HEK293 (cell line): ENCODE measurements around the gene GDPGP1.

Source experiments
- CTCF ChIA-PET: fragments of 350-600 bp; formaldehyde crosslinking; extraction: SDS; loops from one replicate; lab custom pipeline; 2021; ENCODE audit warnings: antibody characterized with exemption; lab: Yijun Ruan, JAX
- POLR2A ChIA-PET: fragments of 300-600 bp; formaldehyde crosslinking; extraction: SDS; loops from one replicate; lab custom pipeline; 2020; ENCODE audit warnings: antibody characterized with exemption, inconsistent platforms; lab: Yijun Ruan, JAX
- H3K27ac ChIP-seq: fragments of 200-500 bp; sonication (Bioruptor generic); 2 replicates; pipeline ENCODE4 v1.5.1; 2014; ENCODE audit warnings: low read depth, low read length, control low read depth, inconsistent platforms; ENCODE audit errors: extremely low read depth
- H3K36me3 ChIP-seq, 2 experiments: fragments of 200-500 bp in 1 of 2; sonication (Bioruptor generic) in 1 of 2; 1 replicate in 1 of 2; 2 replicates in 1 of 2; pipeline ENCODE4 v1.5.1; 2014 to 2017; ENCODE audit warnings: inconsistent platforms in 2 of 2, low read length in 2 of 2; ENCODE audit not compliant: control insufficient read depth in 2 of 2, insufficient read depth in 1 of 2
- H3K4me1 ChIP-seq: fragments of 200-500 bp; sonication (Bioruptor generic); 2 replicates; pipeline ENCODE4 v1.5.1; 2014; ENCODE audit warnings: mild to moderate bottlenecking, low read length, inconsistent platforms; ENCODE audit not compliant: control insufficient read depth, insufficient read depth
- H3K4me3 ChIP-seq: 2 replicates; pipeline ENCODE4 v1.5.1; 2011; ENCODE audit warnings: low read depth, mild to moderate bottlenecking, control low read depth, low read length, moderate library complexity
- H3K9me3 ChIP-seq: fragments of 200-500 bp; sonication (Bioruptor generic); 2 replicates; pipeline ENCODE4 v1.5.1; 2014; ENCODE audit warnings: low read depth, low read length, inconsistent platforms; ENCODE audit not compliant: control insufficient read depth, insufficient read depth
- GLIS1 ChIP-seq: fragments of 450-650 bp; formaldehyde crosslinking; IDR thresholded peaks from 2 replicates; pipeline ENCODE4 v1.5.1; 2016; ENCODE audit warnings: missing biosample characterization, missing genetic modification characterization
- GLIS2 ChIP-seq: fragments of 450-650 bp; formaldehyde crosslinking; IDR thresholded peaks from 2 replicates; pipeline ENCODE4 v1.5.1; 2016; ENCODE audit warnings: missing biosample characterization, missing genetic modification characterization
- HOXD13 ChIP-seq: sonication (generic); formaldehyde crosslinking; IDR thresholded peaks from 2 replicates; pipeline ENCODE4 v1.8.0; 2022; ENCODE audit warnings: missing genetic modification reagents, borderline replicate concordance
- KLF1 ChIP-seq: fragments of 450-650 bp; formaldehyde crosslinking; IDR thresholded peaks from 2 replicates; pipeline ENCODE4 v1.5.1; 2016; ENCODE audit warnings: missing biosample characterization, missing genetic modification characterization
- MYNN ChIP-seq: fragments of 450-650 bp; formaldehyde crosslinking; IDR thresholded peaks from 2 replicates; pipeline ENCODE4 v1.5.1; 2016; ENCODE audit warnings: missing biosample characterization, missing genetic modification characterization, borderline replicate concordance
- PRDM1 ChIP-seq: fragments of 450-650 bp; formaldehyde crosslinking; IDR thresholded peaks from 2 replicates; pipeline ENCODE4; 2016; ENCODE audit warnings: missing biosample characterization, missing genetic modification characterization
- REPIN1 ChIP-seq: fragments of 450-650 bp; formaldehyde crosslinking; IDR thresholded peaks from 2 replicates; pipeline ENCODE4 v1.5.1; 2017; ENCODE audit warnings: missing biosample characterization, missing genetic modification characterization, low read depth
- SALL2 ChIP-seq: fragments of 450-650 bp; formaldehyde crosslinking; IDR thresholded peaks from 2 replicates; pipeline ENCODE4 v1.5.0; 2017; ENCODE audit warnings: missing biosample characterization, mild to moderate bottlenecking, missing genetic modification characterization, borderline replicate concordance
- SP2 ChIP-seq: fragments of 450-650 bp; formaldehyde crosslinking; IDR thresholded peaks from 2 replicates; pipeline ENCODE4 v1.5.1; 2016; ENCODE audit warnings: missing biosample characterization, missing genetic modification characterization
- SP3 ChIP-seq: fragments of 450-650 bp; formaldehyde crosslinking; IDR thresholded peaks from 2 replicates; pipeline ENCODE4 v1.5.1; 2016; ENCODE audit warnings: missing biosample characterization, missing genetic modification characterization
- YY2 ChIP-seq: fragments of 450-650 bp; formaldehyde crosslinking; IDR thresholded peaks from 2 replicates; pipeline ENCODE4 v1.5.1; 2016; ENCODE audit warnings: missing biosample characterization, missing genetic modification characterization
- ZBTB20 ChIP-seq: fragments of 450-650 bp; formaldehyde crosslinking; IDR thresholded peaks from 2 replicates; pipeline ENCODE4 v1.5.1; 2016; ENCODE audit warnings: missing biosample characterization, missing genetic modification characterization
- ZFP3 ChIP-seq: fragments of 450-650 bp; formaldehyde crosslinking; IDR thresholded peaks from 2 replicates; pipeline ENCODE4 v1.5.1; 2016; ENCODE audit warnings: low read depth, missing biosample characterization, missing genetic modification characterization
- ZNF132 ChIP-seq: fragments of 450-650 bp; formaldehyde crosslinking; IDR thresholded peaks from 2 replicates; pipeline ENCODE4 v1.5.1; 2017; ENCODE audit warnings: missing biosample characterization, missing genetic modification characterization, borderline replicate concordance
- ZNF501 ChIP-seq: fragments of 450-650 bp; formaldehyde crosslinking; IDR thresholded peaks from 2 replicates; pipeline ENCODE4 v1.5.1; 2016; ENCODE audit warnings: missing biosample characterization, missing genetic modification characterization
- ZNF510 ChIP-seq: fragments of 450-650 bp; formaldehyde crosslinking; IDR thresholded peaks from 2 replicates; pipeline ENCODE4 v1.5.1; 2018; ENCODE audit warnings: mild to moderate bottlenecking, missing genetic modification characterization, missing biosample characterization; ENCODE audit not compliant: insufficient replicate concordance
- ZNF558 ChIP-seq: fragments of 450-650 bp; formaldehyde crosslinking; IDR thresholded peaks from 2 replicates; pipeline ENCODE4 v1.5.1; 2016; ENCODE audit warnings: missing biosample characterization, missing genetic modification characterization
- ZNF610 ChIP-seq: fragments of 450-650 bp; formaldehyde crosslinking; IDR thresholded peaks from 2 replicates; pipeline ENCODE4 v1.5.1; 2016; ENCODE audit warnings: missing biosample characterization, missing genetic modification characterization, borderline replicate concordance
- ZNF624 ChIP-seq: fragments of 450-650 bp; formaldehyde crosslinking; IDR thresholded peaks from 2 replicates; pipeline ENCODE4 v1.5.1; 2017; ENCODE audit warnings: missing biosample characterization, missing genetic modification characterization
- ZNF670 ChIP-seq: fragments of 450-650 bp; formaldehyde crosslinking; IDR thresholded peaks from 2 replicates; pipeline ENCODE4 v1.5.1; 2016; ENCODE audit warnings: missing biosample characterization, missing genetic modification characterization, low read depth
- ZNF707 ChIP-seq: fragments of 450-650 bp; formaldehyde crosslinking; IDR thresholded peaks from 2 replicates; pipeline ENCODE4 v1.5.1; 2016; ENCODE audit warnings: missing biosample characterization, missing genetic modification characterization
- TF ChIP-seq, protein P1 (sequence below): fragments of 450-650 bp; formaldehyde crosslinking; IDR thresholded peaks from 2 replicates; pipeline ENCODE4 v1.5.1; 2016; ENCODE audit warnings: missing biosample characterization, missing genetic modification characterization
- TF ChIP-seq, protein P2 (sequence below): fragments of 450-650 bp; formaldehyde crosslinking; IDR thresholded peaks from 2 replicates; pipeline ENCODE4 v1.5.1; 2016; ENCODE audit warnings: missing biosample characterization, missing genetic modification characterization
- TF ChIP-seq, protein P3 (sequence below): fragments of 450-650 bp; formaldehyde crosslinking; IDR thresholded peaks from 2 replicates; pipeline ENCODE4 v1.5.1; 2016; ENCODE audit warnings: missing biosample characterization, missing genetic modification characterization
- TF ChIP-seq, protein P4 (sequence below): fragments of 450-650 bp; IDR thresholded peaks from 2 replicates; pipeline ENCODE4 v1.5.1; 2018; ENCODE audit warnings: missing biosample characterization, mild to moderate bottlenecking, missing genetic modification characterization

GDPGP1 gene

DNA sequence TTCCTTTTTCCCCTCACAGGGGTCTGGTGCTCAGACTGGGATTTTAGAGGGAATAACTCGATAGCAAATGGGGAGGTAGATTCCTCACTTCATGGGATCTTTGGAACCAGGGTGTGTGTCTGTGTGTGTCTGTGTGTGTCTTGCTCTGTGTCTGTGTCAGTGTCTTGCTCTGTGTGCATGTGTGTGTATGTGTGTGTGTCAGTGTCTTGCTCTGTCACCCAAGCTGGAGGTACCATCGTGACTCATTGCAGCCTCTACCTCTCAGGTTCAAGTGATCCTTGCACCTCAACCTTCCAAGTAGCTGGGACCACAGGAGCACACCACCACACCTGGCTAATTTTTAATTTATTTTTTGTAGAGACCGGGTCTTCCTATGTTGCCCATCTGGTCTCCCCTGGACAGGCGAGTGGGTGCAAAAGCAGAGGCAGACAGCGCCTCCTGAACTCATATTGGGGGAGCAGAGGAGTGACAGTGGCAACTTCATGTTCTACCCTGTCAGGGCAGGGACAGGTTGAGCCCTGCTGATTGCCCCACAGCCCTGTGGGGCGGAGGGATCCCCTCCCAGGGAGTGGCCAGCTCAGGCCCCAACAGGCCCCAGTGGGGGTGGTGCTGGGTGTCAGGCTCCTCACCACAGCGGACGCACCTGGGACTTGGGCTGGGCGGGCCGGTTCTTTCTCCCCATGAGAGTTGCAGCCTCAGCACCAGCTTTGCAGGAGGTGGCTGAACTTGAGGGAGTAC lies 43.2 kb upstream of the GDPGP1 start:
- H3K36me3 ChIP-seq, result no peaks in the 10 kb centered on the region; a peak in 1 of 3 replicates
- H3K27ac ChIP-seq, result no peak overlapping the region
- TF ChIP-seq, protein P1, sequence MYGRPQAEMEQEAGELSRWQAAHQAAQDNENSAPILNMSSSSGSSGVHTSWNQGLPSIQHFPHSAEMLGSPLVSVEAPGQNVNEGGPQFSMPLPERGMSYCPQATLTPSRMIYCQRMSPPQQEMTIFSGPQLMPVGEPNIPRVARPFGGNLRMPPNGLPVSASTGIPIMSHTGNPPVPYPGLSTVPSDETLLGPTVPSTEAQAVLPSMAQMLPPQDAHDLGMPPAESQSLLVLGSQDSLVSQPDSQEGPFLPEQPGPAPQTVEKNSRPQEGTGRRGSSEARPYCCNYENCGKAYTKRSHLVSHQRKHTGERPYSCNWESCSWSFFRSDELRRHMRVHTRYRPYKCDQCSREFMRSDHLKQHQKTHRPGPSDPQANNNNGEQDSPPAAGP (tag by site-specific recombination), result 0 out of 2 replicates have a peak, but pooled peaks have one; percentile 20
- TF ChIP-seq GLIS1 (tag by site-specific recombination) (peak; percentile 96), PRDM1 (tag by site-specific recombination) (no peak), KLF1 (peak; percentile 94), SP3 (no peak), SP2 (tag by site-specific recombination) (0 out of 2 replicates have a peak, but pooled peaks have one; percentile 4), HOXD13 (CRISPR knock-in tag) (no peak), GLIS2 (tag by site-specific recombination) (peak; percentile 55), ZNF670 (no peak)
- TF ChIP-seq, protein P2, sequence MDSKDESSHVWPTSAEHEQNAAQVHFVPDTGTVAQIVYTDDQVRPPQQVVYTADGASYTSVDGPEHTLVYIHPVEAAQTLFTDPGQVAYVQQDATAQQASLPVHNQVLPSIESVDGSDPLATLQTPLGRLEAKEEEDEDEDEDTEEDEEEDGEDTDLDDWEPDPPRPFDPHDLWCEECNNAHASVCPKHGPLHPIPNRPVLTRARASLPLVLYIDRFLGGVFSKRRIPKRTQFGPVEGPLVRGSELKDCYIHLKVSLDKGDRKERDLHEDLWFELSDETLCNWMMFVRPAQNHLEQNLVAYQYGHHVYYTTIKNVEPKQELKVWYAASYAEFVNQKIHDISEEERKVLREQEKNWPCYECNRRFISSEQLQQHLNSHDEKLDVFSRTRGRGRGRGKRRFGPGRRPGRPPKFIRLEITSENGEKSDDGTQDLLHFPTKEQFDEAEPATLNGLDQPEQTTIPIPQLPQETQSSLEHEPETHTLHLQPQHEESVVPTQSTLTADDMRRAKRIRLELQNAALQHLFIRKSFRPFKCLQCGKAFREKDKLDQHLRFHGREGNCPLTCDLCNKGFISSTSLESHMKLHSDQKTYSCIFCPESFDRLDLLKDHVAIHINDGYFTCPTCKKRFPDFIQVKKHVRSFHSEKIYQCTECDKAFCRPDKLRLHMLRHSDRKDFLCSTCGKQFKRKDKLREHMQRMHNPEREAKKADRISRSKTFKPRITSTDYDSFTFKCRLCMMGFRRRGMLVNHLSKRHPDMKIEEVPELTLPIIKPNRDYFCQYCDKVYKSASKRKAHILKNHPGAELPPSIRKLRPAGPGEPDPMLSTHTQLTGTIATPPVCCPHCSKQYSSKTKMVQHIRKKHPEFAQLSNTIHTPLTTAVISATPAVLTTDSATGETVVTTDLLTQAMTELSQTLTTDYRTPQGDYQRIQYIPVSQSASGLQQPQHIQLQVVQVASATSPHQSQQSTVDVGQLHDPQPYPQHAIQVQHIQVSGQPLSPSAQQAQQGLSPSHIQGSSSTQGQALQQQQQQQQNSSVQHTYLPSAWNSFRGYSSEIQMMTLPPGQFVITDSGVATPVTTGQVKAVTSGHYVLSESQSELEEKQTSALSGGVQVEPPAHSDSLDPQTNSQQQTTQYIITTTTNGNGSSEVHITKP (tag by site-specific recombination), result peak; percentile 78
- ChIA-PET POLR2A (interaction anchor here (1.5 to 3.2 kb wide), 2 partner anchors 11 to 23 kb away, joined by 3 to 48 read pairs; partner anchors contain the start of gene SEMA4B), CTCF (interaction anchor here (0.6 to 3.1 kb wide), 4 partner anchors 24 to 76 kb away, joined by 3 to 12 read pairs (median 6); no protein-coding TSS in a partner anchor)
- no peaks in the 10 kb centered on the region for H3K9me3 ChIP-seq
- H3K4me3 ChIP-seq, result no peak overlapping the region
- peaks cover 7% of the 10 kb centered on the region for H3K4me1 ChIP-seq

DNA sequence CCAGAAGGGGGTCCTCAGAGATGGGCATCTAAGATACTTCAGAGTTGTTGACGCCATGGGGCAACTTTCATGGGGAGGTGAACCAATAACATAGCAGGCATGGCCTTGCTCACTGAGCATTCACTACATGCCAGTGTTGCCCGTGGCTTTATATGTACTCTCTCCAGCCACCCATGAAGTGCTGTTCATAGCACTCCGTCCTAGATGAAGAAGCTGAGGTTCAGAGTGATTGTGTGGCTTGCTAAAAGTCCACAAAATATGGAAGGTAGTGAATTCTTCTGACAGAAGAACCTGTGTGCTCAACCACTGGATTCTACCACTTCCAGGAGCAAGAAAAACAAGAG lies 42.7 kb upstream of the GDPGP1 start:
- no peak overlapping the region for H3K4me3 ChIP-seq
- CTCF ChIA-PET, result interaction anchor here (2.7 to 3.1 kb wide), 2 partner anchors 23 to 27 kb away, joined by 7 to 12 read pairs; no protein-coding TSS in a partner anchor
- no peaks in the 10 kb centered on the region for H3K9me3 ChIP-seq
- TF ChIP-seq YY2 (tag by site-specific recombination) (no peak), REPIN1 (tag by site-specific recombination) (no peak), ZFP3 (no peak), ZNF610 (tag by site-specific recombination) (no peak), ZNF501 (no peak), ZNF558 (tag by site-specific recombination) (no peak), ZNF624 (tag by site-specific recombination) (no peak), ZBTB20 (tag by site-specific recombination) (no peak), ZNF707 (tag by site-specific recombination) (no peak), ZNF132 (tag by site-specific recombination) (no peak), ZNF510 (tag by site-specific recombination) (no peak), SALL2 (tag by site-specific recombination) (no peak), MYNN (no peak)
- TF ChIP-seq, protein P3, sequence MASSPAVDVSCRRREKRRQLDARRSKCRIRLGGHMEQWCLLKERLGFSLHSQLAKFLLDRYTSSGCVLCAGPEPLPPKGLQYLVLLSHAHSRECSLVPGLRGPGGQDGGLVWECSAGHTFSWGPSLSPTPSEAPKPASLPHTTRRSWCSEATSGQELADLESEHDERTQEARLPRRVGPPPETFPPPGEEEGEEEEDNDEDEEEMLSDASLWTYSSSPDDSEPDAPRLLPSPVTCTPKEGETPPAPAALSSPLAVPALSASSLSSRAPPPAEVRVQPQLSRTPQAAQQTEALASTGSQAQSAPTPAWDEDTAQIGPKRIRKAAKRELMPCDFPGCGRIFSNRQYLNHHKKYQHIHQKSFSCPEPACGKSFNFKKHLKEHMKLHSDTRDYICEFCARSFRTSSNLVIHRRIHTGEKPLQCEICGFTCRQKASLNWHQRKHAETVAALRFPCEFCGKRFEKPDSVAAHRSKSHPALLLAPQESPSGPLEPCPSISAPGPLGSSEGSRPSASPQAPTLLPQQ (tag by site-specific recombination), result no peak
- TF ChIP-seq, protein P4, sequence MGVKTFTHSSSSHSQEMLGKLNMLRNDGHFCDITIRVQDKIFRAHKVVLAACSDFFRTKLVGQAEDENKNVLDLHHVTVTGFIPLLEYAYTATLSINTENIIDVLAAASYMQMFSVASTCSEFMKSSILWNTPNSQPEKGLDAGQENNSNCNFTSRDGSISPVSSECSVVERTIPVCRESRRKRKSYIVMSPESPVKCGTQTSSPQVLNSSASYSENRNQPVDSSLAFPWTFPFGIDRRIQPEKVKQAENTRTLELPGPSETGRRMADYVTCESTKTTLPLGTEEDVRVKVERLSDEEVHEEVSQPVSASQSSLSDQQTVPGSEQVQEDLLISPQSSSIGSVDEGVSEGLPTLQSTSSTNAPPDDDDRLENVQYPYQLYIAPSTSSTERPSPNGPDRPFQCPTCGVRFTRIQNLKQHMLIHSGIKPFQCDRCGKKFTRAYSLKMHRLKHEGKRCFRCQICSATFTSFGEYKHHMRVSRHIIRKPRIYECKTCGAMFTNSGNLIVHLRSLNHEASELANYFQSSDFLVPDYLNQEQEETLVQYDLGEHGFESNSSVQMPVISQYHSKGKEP (tag by site-specific recombination), result no peak

More for the DNA sequence above, 42.7 kb upstream of the GDPGP1 start:
- no peaks in the 10 kb centered on the region; a peak in 1 of 3 replicates for H3K36me3 ChIP-seq
- H3K27ac ChIP-seq, result no peak overlapping the region
- POLR2A ChIA-PET, result interaction anchor here (1.5 to 3.2 kb wide), 2 partner anchors 10 to 22 kb away, joined by 3 to 48 read pairs; partner anchors contain the start of gene SEMA4B
- peaks cover 7% of the 10 kb centered on the region for H3K4me1 ChIP-seq
